ENCODE results near the gene PDXK. TPM values are rescaled to one million over a fixed set of nuclear protein-coding genes. Genes with fewer than 3 reads are reported as not detected.

The PDXK gene
- total and polyA plus RNA-seq, 9 of the 15 experiments (the other 6 are each of a cell fraction or from before 2014, with no cell fraction given), result 5.6 to 162 (median 76.5) TPM

DNA sequence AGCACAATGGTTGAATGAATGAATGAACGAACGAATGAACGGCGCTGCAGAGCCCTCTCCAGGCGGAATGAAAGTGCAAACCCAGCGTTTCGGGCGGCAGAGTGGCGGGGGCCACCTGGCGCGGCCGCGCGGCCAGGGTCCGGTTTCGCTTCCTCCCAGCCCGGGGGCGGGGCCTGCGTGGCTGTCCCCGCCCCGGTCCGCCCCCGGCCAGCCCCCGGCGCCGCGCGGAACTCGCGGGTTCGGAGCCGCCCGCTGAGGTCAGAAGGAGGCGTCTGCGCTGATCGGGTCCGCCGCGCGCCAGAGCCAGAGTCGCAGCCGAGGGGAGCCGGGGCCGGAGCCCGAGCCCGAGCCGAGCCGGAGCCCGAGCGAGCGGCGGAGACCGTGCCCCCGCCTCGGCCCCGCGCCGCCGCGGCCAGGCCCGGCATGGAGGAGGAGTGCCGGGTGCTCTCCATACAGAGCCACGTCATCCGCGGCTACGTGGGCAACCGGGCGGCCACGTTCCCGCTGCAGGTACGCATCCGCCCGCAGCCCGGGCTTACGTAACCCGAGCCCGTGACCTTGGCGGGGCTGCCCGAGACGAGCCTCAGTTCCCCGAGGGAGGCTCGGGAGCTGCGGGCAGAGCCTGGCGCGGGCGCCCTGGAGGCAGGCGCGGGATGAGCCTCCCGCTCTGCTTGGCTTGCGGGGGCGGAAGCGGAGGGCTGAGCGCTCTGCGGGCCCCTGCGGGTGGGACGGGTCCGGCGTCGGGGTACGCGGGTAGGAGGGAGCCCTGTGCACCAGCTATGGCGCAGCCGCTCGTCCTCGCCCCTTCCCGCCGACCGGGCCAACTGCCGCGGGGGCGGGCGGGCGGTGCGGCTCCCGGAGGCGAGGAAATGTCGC, at the start of gene PDXK (continued):
- TF ChIP-seq, protein P1, sequence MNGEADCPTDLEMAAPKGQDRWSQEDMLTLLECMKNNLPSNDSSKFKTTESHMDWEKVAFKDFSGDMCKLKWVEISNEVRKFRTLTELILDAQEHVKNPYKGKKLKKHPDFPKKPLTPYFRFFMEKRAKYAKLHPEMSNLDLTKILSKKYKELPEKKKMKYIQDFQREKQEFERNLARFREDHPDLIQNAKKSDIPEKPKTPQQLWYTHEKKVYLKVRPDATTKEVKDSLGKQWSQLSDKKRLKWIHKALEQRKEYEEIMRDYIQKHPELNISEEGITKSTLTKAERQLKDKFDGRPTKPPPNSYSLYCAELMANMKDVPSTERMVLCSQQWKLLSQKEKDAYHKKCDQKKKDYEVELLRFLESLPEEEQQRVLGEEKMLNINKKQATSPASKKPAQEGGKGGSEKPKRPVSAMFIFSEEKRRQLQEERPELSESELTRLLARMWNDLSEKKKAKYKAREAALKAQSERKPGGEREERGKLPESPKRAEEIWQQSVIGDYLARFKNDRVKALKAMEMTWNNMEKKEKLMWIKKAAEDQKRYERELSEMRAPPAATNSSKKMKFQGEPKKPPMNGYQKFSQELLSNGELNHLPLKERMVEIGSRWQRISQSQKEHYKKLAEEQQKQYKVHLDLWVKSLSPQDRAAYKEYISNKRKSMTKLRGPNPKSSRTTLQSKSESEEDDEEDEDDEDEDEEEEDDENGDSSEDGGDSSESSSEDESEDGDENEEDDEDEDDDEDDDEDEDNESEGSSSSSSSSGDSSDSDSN (IDR thresholded peaks at IDR 0.05; ENCODE audit: borderline replicate concordance in 1 of 2, low read depth in 2 of 2, low read length in 2 of 2), result peak; percentile 23 to 72; a peak in 3 of 4 replicates
- TF ChIP-seq, protein P2, sequence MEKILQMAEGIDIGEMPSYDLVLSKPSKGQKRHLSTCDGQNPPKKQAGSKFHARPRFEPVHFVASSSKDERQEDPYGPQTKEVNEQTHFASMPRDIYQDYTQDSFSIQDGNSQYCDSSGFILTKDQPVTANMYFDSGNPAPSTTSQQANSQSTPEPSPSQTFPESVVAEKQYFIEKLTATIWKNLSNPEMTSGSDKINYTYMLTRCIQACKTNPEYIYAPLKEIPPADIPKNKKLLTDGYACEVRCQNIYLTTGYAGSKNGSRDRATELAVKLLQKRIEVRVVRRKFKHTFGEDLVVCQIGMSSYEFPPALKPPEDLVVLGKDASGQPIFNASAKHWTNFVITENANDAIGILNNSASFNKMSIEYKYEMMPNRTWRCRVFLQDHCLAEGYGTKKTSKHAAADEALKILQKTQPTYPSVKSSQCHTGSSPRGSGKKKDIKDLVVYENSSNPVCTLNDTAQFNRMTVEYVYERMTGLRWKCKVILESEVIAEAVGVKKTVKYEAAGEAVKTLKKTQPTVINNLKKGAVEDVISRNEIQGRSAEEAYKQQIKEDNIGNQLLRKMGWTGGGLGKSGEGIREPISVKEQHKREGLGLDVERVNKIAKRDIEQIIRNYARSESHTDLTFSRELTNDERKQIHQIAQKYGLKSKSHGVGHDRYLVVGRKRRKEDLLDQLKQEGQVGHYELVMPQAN (IDR thresholded peaks at IDR 0.05; ENCODE audit: borderline replicate concordance), result no peak
- TF ChIP-seq, protein P3, sequence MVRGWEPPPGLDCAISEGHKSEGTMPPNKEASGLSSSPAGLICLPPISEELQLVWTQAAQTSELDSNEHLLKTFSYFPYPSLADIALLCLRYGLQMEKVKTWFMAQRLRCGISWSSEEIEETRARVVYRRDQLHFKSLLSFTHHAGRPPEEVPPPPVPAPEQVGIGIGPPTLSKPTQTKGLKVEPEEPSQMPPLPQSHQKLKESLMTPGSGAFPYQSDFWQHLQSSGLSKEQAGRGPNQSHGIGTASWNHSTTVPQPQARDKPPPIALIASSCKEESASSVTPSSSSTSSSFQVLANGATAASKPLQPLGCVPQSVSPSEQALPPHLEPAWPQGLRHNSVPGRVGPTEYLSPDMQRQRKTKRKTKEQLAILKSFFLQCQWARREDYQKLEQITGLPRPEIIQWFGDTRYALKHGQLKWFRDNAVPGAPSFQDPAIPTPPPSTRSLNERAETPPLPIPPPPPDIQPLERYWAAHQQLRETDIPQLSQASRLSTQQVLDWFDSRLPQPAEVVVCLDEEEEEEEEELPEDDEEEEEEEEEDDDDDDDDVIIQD (CRISPR knock-in tag; IDR thresholded peaks at IDR 0.05), result no peak
- peak; percentile 73; the same call in 1 of the 2 replicates for TF ChIP-seq POLR2AphosphoS5 (IDR thresholded peaks at IDR 0.05; ENCODE audit: control insufficient read depth, insufficient read depth, low read depth, low read length)
- TF ChIP-seq POLR3G (IDR thresholded peaks at IDR 0.05; ENCODE audit: extremely low read depth, insufficient read length, insufficient replicate concordance), result no peak
- no peak for TF ChIP-seq STAT5B (CRISPR knock-in tag; IDR thresholded peaks at IDR 0.05)
- TF ChIP-seq ZBTB1 (CRISPR knock-in tag; IDR thresholded peaks at IDR 0.05; ENCODE audit: borderline replicate concordance, low read depth), result peak; percentile 63; the same call in 1 of the 2 replicates
- no peak for TF ChIP-seq BRCA1 (IDR thresholded peaks at IDR 0.05)
- TF ChIP-seq BRCA1 (CRISPR knock-in tag; IDR thresholded peaks at IDR 0.05), result 0 out of 2 replicates have a peak, but pooled peaks have one; percentile 21
- TF ChIP-seq, protein P4, sequence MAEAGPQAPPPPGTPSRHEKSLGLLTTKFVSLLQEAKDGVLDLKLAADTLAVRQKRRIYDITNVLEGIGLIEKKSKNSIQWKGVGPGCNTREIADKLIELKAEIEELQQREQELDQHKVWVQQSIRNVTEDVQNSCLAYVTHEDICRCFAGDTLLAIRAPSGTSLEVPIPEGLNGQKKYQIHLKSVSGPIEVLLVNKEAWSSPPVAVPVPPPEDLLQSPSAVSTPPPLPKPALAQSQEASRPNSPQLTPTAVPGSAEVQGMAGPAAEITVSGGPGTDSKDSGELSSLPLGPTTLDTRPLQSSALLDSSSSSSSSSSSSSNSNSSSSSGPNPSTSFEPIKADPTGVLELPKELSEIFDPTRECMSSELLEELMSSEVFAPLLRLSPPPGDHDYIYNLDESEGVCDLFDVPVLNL (CRISPR knock-in tag; IDR thresholded peaks at IDR 0.05; ENCODE audit: low read depth), result no peak
- TF ChIP-seq CHD2 (IDR thresholded peaks at IDR 0.05; ENCODE audit: low read depth, low read length), result no peak; the same call in 1 of the 2 replicates
- TF ChIP-seq ELF1 (tag; IDR thresholded peaks at IDR 0.05), result 0 out of 2 replicates have a peak, but pooled peaks have one; percentile 52
- no peak for TF ChIP-seq ZNF347 (CRISPR knock-in tag; IDR thresholded peaks at IDR 0.05; ENCODE audit: low read depth)
- TF ChIP-seq, protein P5, sequence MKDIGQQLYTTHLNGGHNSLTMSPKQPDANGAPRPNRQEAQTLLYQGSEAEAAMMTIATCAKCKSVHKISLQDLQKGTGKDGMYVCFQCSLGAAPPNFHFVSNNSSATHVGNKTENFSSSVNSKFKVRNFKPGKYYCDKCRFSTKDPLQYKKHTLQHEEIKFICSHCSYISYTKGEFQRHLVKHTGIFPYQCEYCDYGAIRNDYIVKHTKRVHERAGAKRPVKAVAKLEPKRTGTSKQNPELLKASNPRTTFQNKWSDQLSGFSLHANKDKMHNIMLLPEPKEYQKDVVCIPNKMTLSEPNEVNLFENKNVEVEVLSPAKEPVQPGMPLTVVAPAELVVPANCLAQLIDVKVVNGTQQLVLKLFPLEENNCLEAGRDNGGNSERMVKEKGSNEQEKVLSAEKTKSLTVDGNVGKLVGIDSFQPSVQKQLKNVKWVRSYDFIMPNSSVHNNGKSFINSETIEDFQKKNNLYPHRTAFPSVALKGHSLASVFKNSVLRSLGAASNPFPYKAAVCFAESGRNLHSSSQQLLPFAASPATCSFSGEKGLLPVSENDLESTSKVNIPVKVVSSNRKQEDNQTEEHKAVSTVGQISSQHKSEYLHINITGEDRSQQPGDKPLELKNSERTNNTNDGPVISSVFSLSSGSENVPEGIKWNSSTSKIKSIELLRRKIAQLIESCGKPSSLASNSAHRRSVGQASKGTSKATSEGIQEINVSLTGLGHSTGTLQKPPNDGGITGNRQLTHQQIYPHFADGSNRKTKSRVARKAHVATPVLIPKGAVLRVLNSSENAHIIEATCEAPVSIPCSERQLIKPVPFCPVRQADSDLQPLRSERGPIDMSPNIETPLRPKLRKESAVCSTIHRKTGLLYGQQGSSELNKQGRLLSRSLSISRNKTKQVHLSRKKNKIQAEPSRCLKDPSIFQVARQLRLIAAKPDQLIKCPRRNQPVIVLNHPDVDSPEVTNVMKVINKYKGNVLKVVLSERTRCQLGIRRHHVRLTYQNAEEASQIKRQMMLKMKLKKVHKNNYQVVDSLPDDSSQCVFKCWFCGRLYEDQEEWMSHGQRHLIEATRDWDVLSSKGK (CRISPR knock-in tag; IDR thresholded peaks at IDR 0.05), result no peak
- TF ChIP-seq ZNF143 (CRISPR knock-in tag; IDR thresholded peaks at IDR 0.05), result no peak; the same call in 1 of the 2 replicates

Measured in K562 (cell line).